Left hindlimb (tissue), 1 donor: ENCODE measurements around the gene TMEM239.
"Not testable (repeated sequence)": the region's sequence is repeated elsewhere in the genome, so short reads cannot be mapped to it uniquely, and the experiment has no call there.

ENCODE experiments used
- DNase-seq: peaks from one replicate; pipeline ENCODE4 v3.0.0-alpha.2; 2018

The TMEM239 gene

DNA sequence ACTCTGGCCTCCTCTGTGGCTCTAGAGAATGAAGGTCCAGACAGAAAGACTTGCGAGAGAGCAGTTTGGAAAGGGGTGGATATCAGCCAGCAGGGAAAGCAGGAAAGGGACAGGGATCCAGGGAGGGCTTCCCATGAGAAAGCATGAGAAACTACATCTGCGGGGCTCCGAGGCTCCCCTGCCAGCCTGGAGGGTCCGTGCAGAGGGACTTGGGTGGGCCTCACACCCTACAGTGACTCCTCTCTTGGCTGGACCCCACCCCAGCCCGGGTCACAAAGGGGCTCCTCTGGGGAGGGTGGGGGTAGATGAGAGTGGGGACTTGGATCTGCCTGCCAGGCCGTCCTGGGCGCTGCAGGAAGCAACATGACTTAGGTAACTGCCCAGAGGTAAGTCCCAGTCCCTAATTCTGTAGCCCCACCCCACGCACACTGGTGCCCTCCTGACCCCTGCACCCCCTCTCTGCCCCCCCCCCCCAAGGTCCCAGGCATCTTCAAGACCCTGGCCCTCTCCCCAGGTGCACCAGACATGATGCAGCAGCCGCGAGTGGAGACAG lies at the start of gene TMEM239:
Gene TMEM239 (plus strand): TSS at position 335 of the 553 bp plus-strand sequence. CDS start 191 bp downstream, at position 526.
- DNase-seq = no peak

DNA sequence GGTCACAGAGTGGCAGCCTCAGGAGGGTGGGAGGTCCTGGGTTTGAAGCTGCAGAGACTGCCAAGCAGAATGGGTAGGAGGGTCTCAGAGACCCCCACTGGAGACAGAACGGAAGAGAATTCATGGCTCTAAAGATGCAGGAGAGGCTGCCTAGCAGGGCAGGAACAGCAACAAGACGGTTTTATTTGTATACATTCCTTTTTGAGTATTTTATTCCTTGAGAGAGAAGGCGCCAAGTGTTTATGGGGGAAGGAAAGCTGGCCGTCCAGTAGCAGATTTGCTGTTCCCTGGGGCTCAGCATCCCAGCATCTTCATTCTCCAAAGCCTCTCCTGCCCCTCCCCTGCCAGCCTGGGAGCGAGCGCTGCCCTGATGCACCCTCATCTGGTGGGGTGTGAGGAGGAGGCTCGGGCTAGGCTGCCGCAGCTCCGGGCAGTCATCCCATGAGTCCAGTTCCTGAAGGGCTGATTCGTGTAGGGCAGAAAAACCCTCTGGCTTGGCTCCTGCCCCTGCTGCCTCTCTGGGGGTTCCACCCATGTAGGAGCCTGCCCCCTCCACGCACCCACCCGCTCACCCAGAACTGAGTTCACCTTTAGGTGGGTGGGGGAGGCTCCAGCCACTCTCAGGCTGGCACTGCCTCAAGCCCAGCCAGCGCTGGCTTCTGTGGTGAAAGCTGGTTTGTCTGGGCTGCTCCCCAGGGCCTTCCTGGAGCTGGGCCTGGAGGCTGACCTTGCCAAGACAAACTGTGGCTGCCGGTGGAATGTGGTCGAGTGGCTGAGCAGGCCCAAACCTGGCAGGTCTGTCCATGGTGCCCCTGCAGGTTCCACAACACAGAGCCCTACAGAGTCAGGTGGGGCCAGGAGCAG lies 48.2 kb upstream of the TMEM239 start:
- peak; percentile 83 for DNase-seq

DNA sequence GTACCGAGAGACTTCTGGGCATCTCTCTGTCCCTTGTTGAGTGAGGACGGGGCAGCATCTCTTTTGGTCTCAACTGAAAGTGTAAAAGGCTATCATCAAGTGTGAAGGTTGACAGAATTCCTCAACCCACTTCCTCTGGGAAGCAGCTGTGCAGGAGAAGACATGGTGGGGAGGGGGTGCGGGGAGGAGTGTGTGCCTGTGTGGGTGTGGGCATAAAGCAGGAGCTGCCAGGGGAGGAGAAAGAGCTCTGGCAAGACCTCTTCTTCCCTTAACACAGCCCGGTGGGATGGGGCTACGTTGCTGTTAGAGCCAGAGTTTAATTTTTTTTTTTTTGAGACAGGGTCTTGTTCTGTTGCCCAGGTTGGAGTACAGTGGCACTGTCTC lies 47.5 kb upstream of the TMEM239 start:
- DNase-seq = no peak

DNA sequence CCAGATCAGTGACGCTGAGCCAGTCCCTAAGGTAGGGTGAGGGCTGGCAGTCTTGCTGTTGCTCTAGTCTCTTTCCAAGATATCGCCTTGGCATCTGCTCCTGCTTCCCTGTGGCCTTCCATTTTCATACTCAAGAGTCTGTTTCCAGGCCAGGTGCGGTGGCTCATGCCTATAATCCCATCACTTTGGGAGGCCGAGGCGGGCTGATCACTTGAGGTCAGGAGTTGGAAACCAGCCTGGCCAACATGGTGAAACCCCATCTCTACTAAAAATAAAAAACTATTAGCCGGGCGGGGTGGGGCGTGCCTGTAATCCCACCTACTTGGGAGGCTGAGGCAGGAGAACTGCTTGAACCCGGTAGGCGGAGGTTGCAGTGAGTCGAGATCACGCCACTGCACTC lies 46.1 kb upstream of the TMEM239 start:
- not testable (repeated sequence) for DNase-seq

DNA sequence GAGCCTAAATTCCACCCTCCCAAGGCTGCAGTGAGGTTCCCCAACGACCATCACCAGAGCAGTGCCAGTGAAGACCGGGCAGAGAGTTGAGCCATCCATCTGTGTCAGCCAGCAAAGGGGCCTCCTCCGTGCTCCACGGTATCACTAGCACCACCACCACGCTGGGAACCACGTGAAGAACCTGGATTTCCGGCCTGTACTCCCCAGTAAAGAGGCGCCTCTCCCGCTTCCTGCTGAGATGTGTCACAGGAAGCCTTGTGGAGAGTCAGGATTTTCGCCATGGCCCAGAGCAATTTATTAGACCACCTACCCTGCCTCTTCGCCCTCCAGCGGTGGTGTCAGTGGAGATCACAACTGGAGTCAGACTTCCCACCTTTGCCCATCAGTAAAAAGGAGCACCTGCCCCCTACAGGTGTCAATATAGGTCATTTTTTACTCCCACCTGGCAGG lies 44.5 kb upstream of the TMEM239 start:
- no peak for DNase-seq

DNA sequence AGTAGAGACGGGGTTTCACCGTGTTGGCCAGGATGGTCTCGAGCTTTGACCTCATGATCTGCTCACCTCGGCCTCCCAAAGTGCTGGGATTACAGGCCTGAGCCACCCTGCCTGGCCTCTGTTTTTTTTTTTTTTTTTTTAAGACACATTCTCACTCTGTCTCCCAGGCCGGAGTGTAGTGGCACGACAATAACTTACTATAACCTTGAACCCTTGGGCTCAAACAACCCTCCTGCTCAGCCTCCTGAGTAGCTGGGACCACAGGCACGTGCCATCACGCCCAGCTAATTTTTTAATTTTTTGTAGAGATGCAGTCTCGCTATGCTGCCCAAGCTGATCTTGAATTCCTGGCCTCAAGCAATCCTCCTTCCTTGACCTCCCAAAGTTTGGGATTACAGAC lies 42.4 kb upstream of the TMEM239 start:
- DNase-seq = no peak

DNA sequence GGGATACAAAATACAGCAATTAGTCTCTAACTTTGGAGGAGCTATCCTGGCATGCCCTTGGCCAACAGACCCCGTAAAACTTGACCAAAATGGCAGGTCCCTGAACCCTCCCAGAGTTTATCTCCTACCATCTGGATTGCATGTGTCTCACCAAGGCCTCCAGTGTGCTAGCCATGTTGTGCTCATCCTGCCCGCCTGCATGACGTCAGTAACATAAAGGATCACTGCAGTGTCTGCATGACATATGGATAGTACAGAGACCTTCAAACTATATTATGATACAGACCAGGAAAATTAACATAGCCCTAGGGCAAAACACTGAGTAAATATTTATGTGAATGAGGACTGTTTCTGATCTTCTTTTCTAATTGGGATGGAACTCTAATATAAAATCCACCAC lies 41.0 kb upstream of the TMEM239 start:
- DNase-seq = no peak

DNA sequence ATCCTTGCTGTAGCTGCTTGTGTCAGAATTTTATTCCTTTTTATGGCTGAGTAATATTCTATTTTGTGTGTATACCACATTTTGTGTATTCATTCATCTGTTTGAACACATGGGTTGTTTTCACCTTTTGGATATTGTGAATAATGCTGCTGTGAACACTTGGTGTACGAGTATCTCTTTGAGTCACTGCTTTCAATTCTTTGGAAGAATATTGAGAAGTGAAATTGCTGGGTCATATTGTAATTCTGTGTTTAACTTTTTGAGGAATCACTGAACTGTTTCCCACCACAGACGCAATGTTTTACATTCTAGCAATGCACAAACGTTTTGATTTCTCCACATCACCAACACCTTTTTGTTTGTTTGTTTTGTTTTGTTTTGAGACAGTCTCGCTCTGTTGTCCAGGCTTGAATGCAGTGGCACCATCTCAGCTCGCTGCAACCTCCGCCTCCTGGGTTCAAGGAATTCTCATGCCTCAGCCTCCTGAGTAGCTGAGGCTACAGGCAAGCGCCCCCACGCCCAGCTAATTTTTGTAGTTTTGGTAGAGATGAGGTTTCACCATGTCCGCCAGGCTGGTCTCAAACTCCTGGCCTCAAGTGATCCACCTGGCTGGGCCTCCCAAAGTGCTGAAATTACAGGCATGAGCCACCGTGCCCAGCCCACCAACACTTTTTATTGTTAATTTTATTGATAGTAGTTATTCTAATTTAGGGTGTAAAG lies 37.4 kb upstream of the TMEM239 start:
- DNase-seq = no peak

DNA sequence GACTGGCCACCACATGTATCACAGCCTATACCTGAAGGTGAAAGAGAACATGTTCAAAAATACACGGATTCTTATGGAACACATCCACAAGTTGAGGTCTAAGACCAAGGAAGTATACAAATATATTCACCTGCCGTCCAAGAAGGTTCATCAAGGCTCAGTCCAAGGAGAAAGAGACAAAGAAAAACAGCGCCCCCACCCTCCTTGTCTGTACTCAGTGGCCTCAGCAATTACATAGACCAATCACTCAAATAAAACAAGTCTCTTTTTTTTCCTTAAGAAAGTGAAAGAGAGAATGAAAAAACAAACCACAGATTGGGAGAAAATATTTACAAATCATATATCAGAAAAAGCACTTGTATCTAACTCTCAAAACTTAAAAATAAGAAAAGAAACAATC lies 35.2 kb upstream of the TMEM239 start:
- DNase-seq = no peak

DNA sequence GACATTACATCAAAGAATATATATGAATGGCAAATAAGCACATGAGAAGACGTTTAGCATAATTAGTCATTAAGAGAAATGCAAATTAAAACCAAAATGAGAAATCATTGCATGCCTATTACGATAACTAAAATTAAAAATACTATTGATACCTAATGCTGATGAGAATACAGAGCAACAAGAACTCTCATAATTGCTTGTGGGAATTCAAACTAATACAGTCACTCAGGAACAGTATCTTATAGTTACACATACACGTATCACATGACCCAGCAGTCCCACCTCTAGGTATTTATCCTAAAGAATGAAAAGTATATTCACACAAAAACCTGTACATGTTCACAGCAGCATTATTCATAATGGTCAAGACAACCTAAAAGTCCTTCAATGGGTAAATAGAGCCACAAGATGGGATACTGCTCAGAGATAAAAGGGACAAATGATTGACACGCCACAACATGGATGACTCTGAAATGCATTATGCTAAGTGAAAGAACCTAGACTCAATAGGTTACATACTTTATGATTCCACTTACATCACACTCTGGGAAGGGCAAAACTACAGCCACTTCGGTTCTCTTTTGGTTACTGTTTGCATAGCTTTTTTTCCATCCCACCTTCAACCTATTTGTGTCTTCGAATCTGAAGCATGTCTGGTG lies 32.1 kb upstream of the TMEM239 start:
- no peak for DNase-seq

DNA sequence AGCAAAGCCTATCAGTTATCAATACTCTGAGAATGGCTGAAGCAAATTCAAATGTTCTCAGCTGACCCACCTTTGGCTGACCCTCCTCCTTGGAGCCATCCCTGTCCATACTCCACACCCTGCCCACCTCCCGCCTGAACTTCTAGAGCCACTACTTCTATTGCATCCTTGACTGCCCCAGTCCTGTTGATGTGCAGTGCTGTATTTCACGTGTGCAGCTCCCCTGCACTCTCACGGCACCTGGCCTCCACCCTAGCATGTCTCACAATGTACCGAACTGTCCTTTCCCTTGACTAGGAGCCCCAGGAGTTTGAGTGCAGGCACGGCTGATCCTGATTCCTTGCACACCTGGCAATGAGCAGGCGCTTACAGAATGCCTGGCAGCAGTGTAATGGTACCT lies 22.7 kb upstream of the TMEM239 start:
- DNase-seq = no peak

DNA sequence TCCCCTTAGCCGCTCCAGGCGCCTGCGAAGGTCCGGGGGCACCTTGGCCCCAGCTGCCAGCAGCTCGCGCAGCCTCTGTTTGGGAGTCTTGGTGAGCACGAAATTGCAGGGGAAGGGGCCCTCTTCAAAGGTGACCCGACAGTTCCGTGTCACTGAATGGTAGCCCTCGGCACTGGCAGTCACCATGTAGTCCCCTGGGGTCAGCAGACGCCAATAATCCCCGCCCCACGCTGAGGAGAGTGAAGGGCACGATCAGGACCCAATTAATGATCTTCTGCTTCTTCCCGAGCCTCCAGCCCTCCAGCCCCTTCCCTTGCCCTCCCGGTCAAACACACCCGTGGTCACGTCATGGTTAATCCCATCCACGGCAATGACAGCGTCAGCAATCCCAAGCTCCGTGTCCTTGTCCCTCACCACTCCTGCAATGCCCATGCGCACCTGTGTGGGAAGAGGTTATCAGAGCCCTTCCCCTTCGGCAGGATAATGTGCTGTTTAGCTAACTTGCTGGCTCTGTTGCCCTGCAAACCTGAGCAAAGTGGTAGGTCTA lies 21.9 kb upstream of the TMEM239 start:
- no peak for DNase-seq

DNA sequence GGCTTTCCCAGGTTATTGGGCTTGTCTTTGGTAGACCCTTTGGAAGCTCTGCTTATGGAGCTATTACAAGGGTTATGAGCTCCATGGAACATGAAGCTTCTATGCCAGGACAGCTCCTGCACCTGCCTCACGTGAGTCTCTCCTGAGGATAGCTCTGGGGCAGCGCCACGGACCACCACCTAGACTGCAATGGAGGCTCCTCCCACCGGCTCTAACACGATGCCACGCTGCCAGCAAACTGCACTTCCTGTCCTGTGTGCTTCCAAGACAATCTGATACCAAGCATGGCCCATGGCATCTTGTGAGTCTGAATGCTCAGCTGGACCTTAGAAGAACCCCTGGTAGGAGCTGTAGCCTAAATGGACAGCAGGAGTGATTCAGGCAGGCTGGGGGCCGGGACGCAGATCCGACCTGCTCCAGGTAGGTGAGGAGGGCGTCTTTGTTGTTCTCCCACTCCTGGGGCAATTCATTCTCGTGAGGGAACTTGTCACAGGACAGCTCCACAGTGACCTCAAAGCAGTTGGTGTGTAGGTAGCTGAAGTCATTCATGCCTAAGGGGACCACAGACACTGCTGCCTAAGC lies 21.2 kb upstream of the TMEM239 start:
- DNase-seq = no peak

DNA sequence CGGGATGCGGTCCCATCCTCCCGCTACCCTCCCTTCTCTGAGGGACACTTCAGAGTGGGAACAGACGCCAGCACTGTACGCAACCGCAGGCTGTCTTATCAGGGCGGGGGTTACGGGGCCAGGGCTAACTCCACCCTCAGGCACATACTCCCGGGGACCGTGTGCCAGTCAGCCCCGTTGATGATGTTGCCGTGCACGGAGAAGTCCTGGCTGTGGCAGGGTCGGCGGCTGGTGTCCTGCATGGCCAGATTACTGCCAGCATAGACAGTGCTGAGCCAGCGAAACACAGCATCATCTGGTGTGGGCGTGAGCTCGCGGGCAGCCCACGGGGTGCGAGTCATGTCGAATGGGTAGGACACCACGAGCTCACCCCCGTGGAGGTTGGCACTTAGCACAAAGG lies 20.7 kb upstream of the TMEM239 start:
- no peak for DNase-seq

DNA sequence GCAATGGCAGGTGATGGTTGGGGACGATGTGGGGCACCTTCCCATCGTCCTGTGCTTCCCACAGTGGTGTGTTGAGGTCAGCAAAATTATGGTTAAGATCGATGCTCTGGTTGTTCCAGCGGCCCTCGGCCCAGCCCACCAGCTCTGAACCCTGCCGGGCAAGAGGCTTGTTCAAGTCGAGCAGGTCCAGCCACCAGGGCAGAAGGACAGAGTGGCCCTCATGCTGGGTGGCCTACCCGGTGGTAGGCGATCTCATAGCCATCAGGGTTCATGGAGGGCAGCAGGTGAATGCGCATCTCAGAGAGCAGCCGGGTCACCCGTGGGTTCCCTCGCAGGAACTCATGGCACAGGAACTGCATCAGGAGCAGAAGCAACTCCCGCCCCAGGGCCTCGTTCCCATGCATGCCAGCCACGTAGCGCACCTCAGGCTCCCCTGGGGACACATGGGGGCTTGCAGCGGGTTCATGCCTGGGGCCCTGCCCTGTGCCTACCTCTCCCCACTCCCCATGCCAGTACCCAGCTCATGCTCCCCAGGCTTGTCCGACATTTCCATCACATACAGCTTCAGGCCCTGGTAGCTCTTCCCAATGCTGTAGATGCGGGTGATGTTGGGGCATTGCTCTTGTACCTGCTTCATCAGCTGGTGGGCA lies 20.0 kb upstream of the TMEM239 start:
- DNase-seq = no peak

DNA sequence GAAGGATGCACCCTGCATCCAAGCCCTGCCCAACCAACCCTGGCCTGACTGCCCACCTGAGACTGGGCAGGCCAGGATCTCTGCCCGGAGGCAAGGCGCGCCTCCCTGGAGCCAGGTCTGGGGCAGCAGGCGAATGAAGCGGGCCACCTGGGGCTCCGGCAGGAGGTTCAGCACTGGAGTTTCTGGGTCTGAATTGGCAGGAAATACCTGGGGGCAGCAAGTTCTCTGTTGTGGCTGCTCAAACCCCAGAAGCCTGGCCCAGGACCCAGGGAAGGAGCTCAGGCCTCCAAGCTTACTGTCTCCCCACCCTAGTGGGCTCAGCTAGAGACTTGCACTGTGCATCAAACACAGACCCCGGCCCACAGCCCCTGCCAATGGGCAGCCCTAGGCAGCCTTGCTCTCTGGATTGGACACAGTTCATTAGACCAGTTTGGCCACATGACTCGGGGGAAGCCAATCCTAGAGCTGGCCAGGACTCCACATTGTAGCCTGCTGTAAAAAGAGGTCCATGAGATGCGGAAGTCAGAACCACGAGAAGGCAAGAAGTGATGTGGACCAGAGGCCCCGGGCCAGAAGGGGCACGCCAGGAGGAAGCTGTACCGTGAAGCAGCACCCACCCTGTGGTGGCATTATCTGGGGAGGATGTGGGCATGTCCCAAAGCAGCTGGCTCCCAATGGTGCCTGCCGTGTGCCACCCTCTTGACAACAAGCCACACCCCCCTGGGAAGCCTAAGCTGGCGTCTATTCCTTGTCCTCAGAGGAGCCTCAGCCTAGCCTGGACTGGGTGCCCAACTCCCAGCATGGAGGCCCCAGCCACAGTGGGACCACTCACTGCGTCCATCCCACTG lies 18.8 kb upstream of the TMEM239 start:
- DNase-seq = no peak

DNA sequence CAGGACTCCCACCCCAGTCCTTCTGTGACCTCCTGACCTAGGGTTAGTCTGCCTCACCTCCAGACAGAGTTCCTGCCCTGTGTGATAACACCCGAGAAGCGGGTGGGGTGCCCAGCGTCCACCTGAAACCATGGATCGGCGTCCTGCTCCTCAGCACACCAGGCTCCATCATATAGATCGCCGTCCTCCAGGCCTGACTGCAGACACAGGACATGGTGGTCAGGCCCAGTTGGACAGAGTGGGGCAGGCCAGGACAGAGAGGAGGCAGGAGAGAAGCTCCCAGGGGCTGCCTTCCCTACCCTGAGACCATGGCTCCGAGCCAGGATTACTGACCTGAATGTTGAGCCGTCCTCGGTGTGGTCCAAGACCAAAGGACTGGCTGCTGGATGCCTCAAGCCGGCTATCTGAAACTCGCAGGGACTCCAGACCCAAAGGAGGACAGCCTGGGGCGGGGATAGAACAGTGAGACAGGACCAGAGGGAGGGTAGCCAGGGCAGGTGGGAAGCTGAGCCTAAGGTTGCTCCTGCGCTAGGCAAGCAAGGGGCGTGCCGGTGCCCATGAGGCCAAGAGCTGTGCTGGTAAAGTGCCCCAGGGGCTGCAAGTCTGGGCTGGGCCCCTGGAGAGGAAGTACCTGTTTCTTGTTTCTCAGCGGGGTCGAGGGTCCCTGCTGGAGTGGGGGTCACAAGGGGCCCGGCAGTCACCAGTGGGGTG lies 17.9 kb upstream of the TMEM239 start:
- no peak for DNase-seq

DNA sequence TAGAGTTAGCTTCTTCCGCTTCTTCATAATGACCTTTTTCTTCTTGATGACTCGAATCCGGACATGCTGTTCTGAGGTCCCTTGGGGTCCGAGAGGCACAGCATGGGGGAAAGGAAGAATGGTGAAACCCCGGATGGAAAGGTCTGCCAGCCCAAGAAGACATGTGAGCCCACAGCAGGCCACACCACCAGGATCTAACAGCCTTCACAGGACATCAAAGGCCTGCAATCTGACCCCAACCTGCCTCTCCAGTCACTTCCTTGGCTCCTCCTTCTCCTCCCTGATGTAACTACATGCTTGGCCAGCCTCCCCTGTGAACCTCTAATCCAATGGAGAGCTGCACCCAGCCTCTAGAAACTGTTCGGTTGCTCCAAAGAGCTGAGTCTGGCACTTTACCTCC lies 17.4 kb upstream of the TMEM239 start:
- DNase-seq = no peak

DNA sequence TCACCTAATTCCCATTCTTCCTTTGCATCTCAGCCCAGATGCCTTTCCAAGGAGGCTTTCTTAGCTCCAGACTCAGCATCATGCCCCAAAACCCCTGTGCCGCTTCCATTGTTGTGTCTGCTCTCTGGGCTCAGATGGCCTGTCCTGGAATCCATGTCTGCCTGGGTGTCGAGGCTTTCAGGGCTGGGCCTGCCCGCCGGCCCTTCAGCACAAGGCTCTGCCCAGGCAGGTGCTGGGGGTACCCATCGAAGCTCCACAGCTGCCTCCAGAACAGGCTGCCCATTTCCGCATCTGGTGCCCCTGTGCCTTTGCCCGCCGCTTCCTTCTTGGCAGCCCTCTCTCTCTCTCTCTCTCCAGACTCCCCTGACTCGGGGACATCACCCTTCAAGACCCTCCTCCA lies 16.9 kb upstream of the TMEM239 start:
- DNase-seq = no peak

DNA sequence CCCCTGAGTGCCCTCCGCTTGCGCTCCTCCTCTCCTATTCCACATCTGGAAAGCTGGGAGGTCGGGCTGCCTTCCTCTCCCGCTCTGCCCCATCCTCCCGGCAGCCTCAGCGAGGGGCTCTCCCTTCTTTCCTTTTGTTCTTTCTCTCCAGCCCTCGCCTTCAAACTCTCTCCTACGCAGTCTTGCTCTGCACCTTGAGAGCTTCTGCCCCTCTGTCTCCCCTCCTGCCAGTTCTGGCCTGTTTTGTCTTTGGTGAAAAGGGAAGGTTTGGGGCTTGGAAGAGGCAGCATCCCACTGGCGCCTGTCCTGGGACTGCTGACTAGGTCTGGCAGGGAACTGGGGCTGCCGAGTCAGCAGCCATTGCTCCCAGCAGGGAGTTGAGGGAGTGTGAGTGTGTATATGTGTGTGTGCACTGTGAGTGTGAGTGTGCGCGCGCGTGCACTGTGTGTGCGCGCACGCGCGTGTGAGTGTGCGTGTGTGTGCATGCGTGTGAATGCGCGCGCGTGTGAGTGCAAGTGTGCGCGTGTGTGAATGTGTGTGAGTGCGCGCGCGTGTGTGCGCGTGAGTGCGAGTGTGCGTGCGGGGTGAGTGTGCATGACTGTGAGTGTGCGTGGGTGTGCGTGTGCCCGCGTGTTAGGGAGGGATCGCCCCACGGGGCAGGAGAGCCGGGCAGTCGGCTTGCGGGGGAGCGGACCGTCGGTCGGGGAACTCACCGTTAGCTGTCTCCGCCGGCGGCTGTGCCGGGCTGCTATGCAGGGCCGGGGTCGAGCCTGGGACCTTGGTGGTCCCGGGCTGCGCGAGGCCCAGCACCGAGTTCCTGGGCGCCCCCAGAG lies 16.3 kb upstream of the TMEM239 start:
- no peak for DNase-seq
